Karpas-422 (cell line): ENCODE results near the gene TUBAL3. TPM values are rescaled to one million over a fixed set of nuclear protein-coding genes. Genes with fewer than 3 reads are reported as not detected.

Source experiments
- DNase-seq: peaks from one replicate; pipeline ENCODE4 v3.0.0-alpha.2; 2015
- H2AFZ ChIP-seq: fragments of 200-600 bp; sonication (generic); 2 replicates; pipeline ENCODE4 v1.6.1; 2014; ENCODE audit warnings: antibody characterized with exemption, low read length, mixed read lengths
- H3K27ac ChIP-seq: fragments of 200-600 bp; sonication (generic); 2 replicates; pipeline ENCODE4 v1.5.1; 2014; ENCODE audit warnings: mild to moderate bottlenecking, low read length, moderate library complexity
- H3K27me3 ChIP-seq: fragments of 200-600 bp; sonication (generic); 2 replicates; pipeline ENCODE4 v1.6.1; 2014; ENCODE audit warnings: low read length, mixed read lengths
- H3K36me3 ChIP-seq: fragments of 200-600 bp; sonication (generic); 2 replicates; pipeline ENCODE4 v1.6.1; 2014; ENCODE audit warnings: low read length, mixed read lengths; ENCODE audit not compliant: insufficient read depth
- H3K4me1 ChIP-seq: fragments of 200-600 bp; sonication (generic); 2 replicates; pipeline ENCODE4 v1.6.1; 2014; ENCODE audit warnings: mild to moderate bottlenecking, low read length, mixed read lengths
- H3K4me2 ChIP-seq: fragments of 200-600 bp; sonication (generic); 2 replicates; pipeline ENCODE4 v1.6.1; 2014; ENCODE audit warnings: low read length, low read depth, mild to moderate bottlenecking; ENCODE audit not compliant: poor library complexity, severe bottlenecking
- H3K4me3 ChIP-seq: fragments of 200-600 bp; sonication (generic); 2 replicates; pipeline ENCODE4 v1.5.1; 2014; ENCODE audit warnings: mild to moderate bottlenecking, antibody characterized with exemption, low read length, mixed read lengths
- H3K79me2 ChIP-seq: fragments of 200-600 bp; sonication (generic); 2 replicates; pipeline ENCODE4 v1.6.1; 2014; ENCODE audit warnings: mild to moderate bottlenecking, low read length, mixed read lengths
- H3K9ac ChIP-seq: fragments of 200-600 bp; sonication (generic); 2 replicates; pipeline ENCODE4 v1.6.0; 2014; ENCODE audit warnings: low read length
- H3K9me2 ChIP-seq: fragments of 200-600 bp; sonication (generic), shearing (Covaris generic); replicated peaks from 2 replicates; pipeline ENCODE4 v1.6.0; 2014; ENCODE audit warnings: mild to moderate bottlenecking, low read length, moderate library complexity; ENCODE audit not compliant: insufficient read depth
- H3K9me3 ChIP-seq: fragments of 300-700, 200-600 bp; sonication (generic); 2 replicates; pipeline ENCODE4 v1.6.1; 2014; ENCODE audit warnings: low read length, mixed read lengths
- H4K20me1 ChIP-seq: fragments of 200-600 bp; sonication (generic); 2 replicates; pipeline ENCODE4 v1.6.1; 2014; ENCODE audit warnings: mild to moderate bottlenecking, antibody characterized with exemption, low read length, low read depth; ENCODE audit not compliant: insufficient read depth
- total RNA-seq: library from RNA; depleted of rRNA; stranded (reverse); fragments of >200 nt; shearing (Covaris generic); gene quantifications from 2 replicates; pipeline ENCODE4 v1.2.3, GENCODE V29; 2014; ENCODE audit warnings: low replicate concordance

Gene TUBAL3
- total RNA-seq, 1 experiment from 2014 or later = not detected

- Histone ChIP-seq H3K9me3 (no peaks in the 10 kb centered on the region), H3K4me3 (peak overlapping the region; percentile 68), H3K79me2 (peaks cover 68% of the 10 kb centered on the region), H3K9me2 (no peaks in the 10 kb centered on the region), H3K9ac (peak overlapping the region; percentile 69), H3K27ac (no peak overlapping the region), H2AFZ (no peak overlapping the region), H3K4me2 (peak overlapping the region; percentile 82), H3K4me1 (peaks cover 58% of the 10 kb centered on the region), H3K27me3 (no peaks in the 10 kb centered on the region), H4K20me1 (no peaks in the 10 kb centered on the region), H3K36me3 (peaks cover 7% of the 10 kb centered on the region; the same call in 1 of the 2 replicates)
- DNase-seq = peak; percentile 48
These were observed 42.4 kb upstream of the TUBAL3 start for GRCh38 chr10:5447056-5447455.

DNA sequence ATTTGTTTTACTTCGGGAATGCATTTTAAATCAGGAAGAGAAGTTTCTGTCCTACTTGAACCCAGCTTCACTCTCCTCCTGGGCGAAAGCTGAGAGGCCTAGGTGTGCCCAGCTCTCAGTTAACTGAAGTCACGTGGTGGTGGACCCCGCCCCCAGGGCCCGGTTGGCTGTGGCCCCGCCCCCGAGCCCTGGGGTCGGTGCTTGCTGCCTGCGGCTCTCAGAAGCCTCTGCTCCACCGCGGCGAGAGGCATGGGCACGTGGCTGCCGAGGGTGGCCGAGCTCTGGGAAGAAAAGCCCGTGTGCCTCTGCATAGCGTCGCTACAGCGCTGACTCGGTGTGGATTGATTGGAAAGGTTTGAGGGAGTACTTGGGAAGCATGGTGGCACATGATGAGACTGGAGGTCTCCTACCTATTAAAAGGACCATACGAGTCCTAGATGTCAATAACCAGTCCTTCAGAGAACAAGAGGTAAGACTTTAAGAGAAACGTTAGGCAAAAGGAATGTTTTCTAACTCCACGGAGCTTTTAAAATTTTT is 41.8 kb upstream of the TUBAL3 start:
- H3K27ac ChIP-seq = no peak overlapping the region
- no peak overlapping the region; the same call in 1 of the 2 replicates for H2AFZ ChIP-seq
- H3K4me2 ChIP-seq = peak overlapping the region; percentile 82
- no peaks in the 10 kb centered on the region for H3K27me3 ChIP-seq
- peak overlapping the region; percentile 68 for H3K4me3 ChIP-seq
- H3K9me3 ChIP-seq = no peaks in the 10 kb centered on the region
- peaks cover 61% of the 10 kb centered on the region for H3K4me1 ChIP-seq
- peak; percentile 97 for DNase-seq
- no peaks in the 10 kb centered on the region for H4K20me1 ChIP-seq
- H3K79me2 ChIP-seq = peaks cover 66% of the 10 kb centered on the region
- H3K36me3 ChIP-seq = peaks cover under 1% of the 10 kb centered on the region; the same call in 1 of the 2 replicates
- H3K9me2 ChIP-seq = no peaks in the 10 kb centered on the region
- H3K9ac ChIP-seq = peak overlapping the region; percentile 69

- H2AFZ ChIP-seq = no peak overlapping the region
- H3K9me2 ChIP-seq = no peaks in the 10 kb centered on the region
- H3K27me3 ChIP-seq = no peaks in the 10 kb centered on the region
- H3K4me2 ChIP-seq = no peak overlapping the region
- no peaks in the 10 kb centered on the region for H3K9me3 ChIP-seq
- H3K79me2 ChIP-seq = peaks cover 54% of the 10 kb centered on the region
- no peaks in the 10 kb centered on the region for H4K20me1 ChIP-seq
- no peak overlapping the region for H3K4me3 ChIP-seq
- H3K4me1 ChIP-seq = peaks cover 61% of the 10 kb centered on the region
- H3K36me3 ChIP-seq = no peaks in the 10 kb centered on the region
- no peak for DNase-seq
- no peak overlapping the region for H3K27ac ChIP-seq
- no peak overlapping the region for H3K9ac ChIP-seq
These were observed 40.4 kb upstream of the TUBAL3 start for GRCh38 chr10:5445006-5445405.

GRCh38 chr10:5443429-5443828 is 38.8 kb upstream of the TUBAL3 start:
- Histone ChIP-seq H3K9me2 (no peaks in the 10 kb centered on the region), H4K20me1 (no peaks in the 10 kb centered on the region), H2AFZ (no peak overlapping the region), H3K4me3 (no peak overlapping the region), H3K4me1 (peaks cover 56% of the 10 kb centered on the region), H3K36me3 (no peaks in the 10 kb centered on the region), H3K27me3 (no peaks in the 10 kb centered on the region), H3K4me2 (peak overlapping the region; percentile 45), H3K9me3 (no peaks in the 10 kb centered on the region), H3K27ac (0 out of 2 replicates have a peak overlapping the region, but pooled peaks have one; percentile 16), H3K79me2 (peaks cover 42% of the 10 kb centered on the region), H3K9ac (0 out of 2 replicates have a peak overlapping the region, but pooled peaks have one; percentile 4)
- DNase-seq = peak; percentile 47

- Histone ChIP-seq H3K4me3 (no peak overlapping the region), H3K27ac (0 out of 2 replicates have a peak overlapping the region, but pooled peaks have one; percentile 16), H3K9ac (0 out of 2 replicates have a peak overlapping the region, but pooled peaks have one; percentile 4), H3K9me3 (no peaks in the 10 kb centered on the region), H3K4me1 (peaks cover 52% of the 10 kb centered on the region), H3K9me2 (no peaks in the 10 kb centered on the region), H3K4me2 (peak overlapping the region; percentile 45), H4K20me1 (no peaks in the 10 kb centered on the region), H2AFZ (no peak overlapping the region), H3K79me2 (peaks cover 37% of the 10 kb centered on the region), H3K36me3 (no peaks in the 10 kb centered on the region), H3K27me3 (no peaks in the 10 kb centered on the region)
- no peak for DNase-seq
These were observed 38.4 kb upstream of the TUBAL3 start for GRCh38 chr10:5442990-5443370.

DNA sequence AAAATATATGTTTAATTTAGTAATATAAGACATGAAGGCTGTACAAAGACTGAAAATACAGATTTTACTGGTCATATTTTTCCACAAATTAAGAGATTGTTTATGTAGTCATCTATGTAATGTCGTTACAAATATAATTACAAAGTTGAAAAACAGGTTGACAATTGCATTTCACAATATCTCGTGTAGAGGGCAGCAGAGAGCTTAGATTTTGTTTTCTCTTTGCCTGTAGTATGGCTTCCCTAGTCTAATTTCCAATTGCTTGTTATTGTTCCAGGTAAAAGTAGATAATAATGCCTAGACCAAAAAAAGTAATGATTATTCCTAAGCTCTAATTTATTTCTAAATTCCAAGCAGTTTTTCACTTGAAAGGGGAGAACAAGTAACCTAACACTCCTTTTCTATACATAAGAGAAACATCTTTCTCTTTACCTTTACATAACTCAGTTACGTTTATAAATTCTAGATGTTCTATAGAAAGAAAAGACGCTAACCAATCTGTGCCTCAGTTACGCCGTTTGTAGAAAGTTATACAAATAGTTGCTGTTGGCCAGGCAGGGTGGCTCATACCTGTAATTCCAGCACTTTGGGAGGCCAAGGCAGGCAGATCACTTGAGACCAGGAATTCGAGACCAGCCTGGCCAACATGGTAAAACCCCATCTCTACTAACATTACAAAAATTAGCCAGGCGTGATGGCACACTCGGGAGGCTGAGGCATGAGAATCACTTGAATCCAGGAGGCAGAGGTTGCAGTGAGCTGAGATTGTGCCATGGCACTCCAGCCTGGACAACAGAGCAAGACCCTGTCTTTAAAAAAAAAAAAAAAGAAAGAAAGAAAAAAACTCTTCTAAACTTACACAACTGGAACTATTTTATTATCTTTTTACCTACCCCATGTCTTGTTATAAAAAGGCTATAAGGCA is 37.7 kb upstream of the TUBAL3 start:
- Histone ChIP-seq H3K4me2 (no peak overlapping the region), H3K27ac (no peak overlapping the region), H3K4me1 (peaks cover 49% of the 10 kb centered on the region), H3K9ac (no peak overlapping the region), H3K36me3 (no peaks in the 10 kb centered on the region), H4K20me1 (no peaks in the 10 kb centered on the region), H3K4me3 (no peak overlapping the region), H3K79me2 (peaks cover 37% of the 10 kb centered on the region), H3K9me2 (no peaks in the 10 kb centered on the region), H3K27me3 (no peaks in the 10 kb centered on the region), H3K9me3 (no peaks in the 10 kb centered on the region), H2AFZ (no peak overlapping the region)
- peak; percentile 81 for DNase-seq

DNA sequence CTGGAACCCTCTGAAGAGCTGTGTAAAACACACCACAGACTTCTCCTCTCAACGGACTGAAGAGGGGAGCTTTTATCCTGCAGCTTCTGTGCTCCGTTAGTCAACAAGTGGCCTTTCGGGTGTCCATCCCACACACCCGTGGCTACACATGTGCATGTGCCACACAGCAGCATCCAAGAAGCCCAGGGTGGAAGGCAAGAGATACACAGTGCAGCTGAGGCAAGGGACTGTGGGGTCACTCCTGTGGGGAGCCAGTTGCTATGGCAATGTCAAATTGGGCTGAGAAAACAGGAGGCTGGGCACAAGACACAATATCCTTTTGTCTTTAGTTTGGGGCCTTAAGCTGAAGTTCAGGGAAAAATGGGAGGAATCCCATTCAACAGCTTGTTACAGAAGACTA is 36.5 kb upstream of the TUBAL3 start:
- peaks cover 31% of the 10 kb centered on the region for H3K79me2 ChIP-seq
- no peak overlapping the region for H3K4me2 ChIP-seq
- no peak overlapping the region for H2AFZ ChIP-seq
- H3K27ac ChIP-seq = no peak overlapping the region
- H3K4me1 ChIP-seq = peaks cover 41% of the 10 kb centered on the region
- no peak for DNase-seq
- H3K9ac ChIP-seq = no peak overlapping the region
- no peak overlapping the region for H3K4me3 ChIP-seq
- no peaks in the 10 kb centered on the region for H3K9me3 ChIP-seq
- no peaks in the 10 kb centered on the region for H4K20me1 ChIP-seq
- H3K9me2 ChIP-seq = no peaks in the 10 kb centered on the region
- H3K36me3 ChIP-seq = no peaks in the 10 kb centered on the region
- no peaks in the 10 kb centered on the region for H3K27me3 ChIP-seq

DNA sequence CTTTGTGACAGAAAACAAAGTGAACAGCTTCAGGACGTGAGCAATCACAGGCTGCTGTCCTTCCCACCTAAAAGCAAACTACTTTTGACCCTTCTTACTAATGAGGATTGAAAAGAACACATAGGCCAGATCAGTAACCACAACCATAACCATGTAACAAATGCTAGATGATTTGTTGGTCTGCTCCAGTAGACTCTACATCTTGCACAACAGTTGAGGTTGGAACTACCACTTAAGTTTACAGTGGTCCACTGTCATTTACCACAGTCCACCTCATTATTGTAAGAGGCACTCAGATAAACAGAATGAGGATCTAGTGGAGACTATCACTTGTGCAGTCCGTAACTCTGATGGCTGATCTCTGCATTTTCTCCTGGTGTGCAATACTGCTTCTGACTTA is 35.6 kb upstream of the TUBAL3 start:
- DNase-seq = no peak
- Histone ChIP-seq H3K9me2 (no peaks in the 10 kb centered on the region), H3K4me3 (no peak overlapping the region), H3K79me2 (peaks cover 35% of the 10 kb centered on the region), H3K27ac (no peak overlapping the region), H3K9me3 (no peaks in the 10 kb centered on the region), H4K20me1 (no peaks in the 10 kb centered on the region), H3K36me3 (no peaks in the 10 kb centered on the region), H3K4me1 (peaks cover 34% of the 10 kb centered on the region), H2AFZ (no peak overlapping the region), H3K27me3 (no peaks in the 10 kb centered on the region), H3K4me2 (no peak overlapping the region), H3K9ac (no peak overlapping the region)
